Measurements from ENCODE around the gene CYTH2.

CYTH2 gene

GRCh38 chr19:48499316-48500090, 30.3 kb downstream of the CYTH2 start:
- DNase-seq (ENCODE audit: extremely low spot score) = no peak
- ChIA-PET POLR2A (no interaction called here), CTCF (no interaction called here)
- TF ChIP-seq HDGF (IDR thresholded peaks at IDR 0.05; ENCODE audit: borderline replicate concordance) = no peak
- no peak for TF ChIP-seq TARDBP (IDR thresholded peaks at IDR 0.05)
- TF ChIP-seq LEF1 (IDR thresholded peaks at IDR 0.05; ENCODE audit: borderline replicate concordance) = no peak
- TF ChIP-seq ELF4 (IDR thresholded peaks at IDR 0.05) = no peak
- TF ChIP-seq FOXA1 (IDR thresholded peaks at IDR 0.05) = no peak
- no peak for TF ChIP-seq FOXK2 (IDR thresholded peaks at IDR 0.05)
- TF ChIP-seq FOXM1 (IDR thresholded peaks at IDR 0.05; ENCODE audit: borderline replicate concordance) = no peak
- no peak for TF ChIP-seq ARNT (IDR thresholded peaks at IDR 0.05)
- TF ChIP-seq ZNF384 (IDR thresholded peaks at IDR 0.05) = no peak
- TF ChIP-seq SUZ12 (IDR thresholded peaks at IDR 0.05) = no peak

- TF ChIP-seq FOXM1 (IDR thresholded peaks at IDR 0.05; ENCODE audit: borderline replicate concordance) (no peak), PKNOX1 (IDR thresholded peaks at IDR 0.05) (no peak), FOXA1 (IDR thresholded peaks at IDR 0.05) (no peak), ELF4 (IDR thresholded peaks at IDR 0.05) (no peak), SUZ12 (IDR thresholded peaks at IDR 0.05) (no peak), ZNF384 (IDR thresholded peaks at IDR 0.05) (no peak), SP1 (IDR thresholded peaks at IDR 0.05) (no peak)
- ChIA-PET CTCF (interaction anchor here (1.4 kb wide), 1 partner anchor 11 kb away, joined by 4 read pairs; no protein-coding TSS in a partner anchor), POLR2A (interaction anchor here (1.1 kb wide), 1 partner anchor 13 kb away, joined by 4 read pairs; no protein-coding TSS in a partner anchor)
- no peak for DNase-seq (ENCODE audit: extremely low spot score)
Measured at GRCh38 chr19:48500830-48501493, 31.8 kb downstream of the CYTH2 start.

GRCh38 chr19:48501494-48502349, 32.6 kb downstream of the CYTH2 start:
- no peak for TF ChIP-seq NFRKB (IDR thresholded peaks at IDR 0.05)
- peak; percentile 63; the same call in 1 of the 2 replicates for TF ChIP-seq SP1 (IDR thresholded peaks at IDR 0.05)
- no peak for TF ChIP-seq ELF4 (IDR thresholded peaks at IDR 0.05)
- CTCF ChIA-PET = interaction anchor here (0.6 to 1.4 kb wide), 3 partner anchors 12 to 119 kb away, joined by 3 to 9 read pairs (median 4); no protein-coding TSS in a partner anchor
- peak; percentile 88 for DNase-seq (ENCODE audit: extremely low spot score)
- POLR2A ChIA-PET = interaction anchor here (1.0 to 1.5 kb wide), 6 partner anchors 8 to 139 kb away, joined by 3 to 6 read pairs (median 5); partner anchors contain the start of genes RPL18 and SPHK2

- TF ChIP-seq PKNOX1 (IDR thresholded peaks at IDR 0.05) (no peak), FOXM1 (IDR thresholded peaks at IDR 0.05; ENCODE audit: borderline replicate concordance) (no peak), HDGF (IDR thresholded peaks at IDR 0.05; ENCODE audit: borderline replicate concordance) (no peak)
- DNase-seq (ENCODE audit: extremely low spot score) = no peak
- POLR2A ChIA-PET = interaction anchor here (1.0 to 1.5 kb wide), 6 partner anchors 9 to 140 kb away, joined by 3 to 6 read pairs (median 5); partner anchors contain the start of genes RPL18 and SPHK2
- CTCF ChIA-PET = interaction anchor here (0.6 to 1.1 kb wide), 2 partner anchors 81 to 119 kb away, joined by 3 to 9 read pairs; no protein-coding TSS in a partner anchor
Measured at GRCh38 chr19:48502350-48503018, 33.3 kb downstream of the CYTH2 start.

GRCh38 chr19:48506138-48506733, 37.1 kb downstream of the CYTH2 start:
- ChIA-PET POLR2A (interaction anchor here (0.7 to 1.9 kb wide), 5 partner anchors 13 to 106 kb away, joined by 3 to 7 read pairs (median 3); no protein-coding TSS in a partner anchor), CTCF (interaction anchor here (0.6 to 4.1 kb wide), 11 partner anchors 10 to 1261 kb away, joined by 3 to 52 read pairs (median 4); no protein-coding TSS in a partner anchor)
- TF ChIP-seq TARDBP (IDR thresholded peaks at IDR 0.05) (no peak), ZNF384 (IDR thresholded peaks at IDR 0.05) (peak; percentile 98)
- DNase-seq (ENCODE audit: extremely low spot score) = no peak

GRCh38 chr19:48507911-48508439, 38.8 kb downstream of the CYTH2 start:
- no peak for DNase-seq (ENCODE audit: extremely low spot score)
- TF ChIP-seq SUZ12 (IDR thresholded peaks at IDR 0.05) = no peak
- ChIA-PET POLR2A (interaction anchor here (1.2 to 3.8 kb wide), 4 partner anchors 66 to 111 kb away, joined by 4 to 15 read pairs (median 7); partner anchors contain the start of genes RPL18 and SPHK2), CTCF (interaction anchor here (4.1 kb wide), 1 partner anchor 77 kb away, joined by 52 read pairs; no protein-coding TSS in a partner anchor)

All from HEK293T (cell line).